Fibroblast of lung (primary cell): ENCODE measurements around the gene GPAM.

Source experiments
- EZH2 ChIP-seq: IDR thresholded peaks from 2 replicates; pipeline ENCODE4 v1.5.1; 2012; ENCODE audit warnings: low read length, control low read depth, mild to moderate bottlenecking; ENCODE audit errors: missing control alignments
- TF ChIP-seq, protein P1 (sequence below), 2 donors: IDR thresholded peaks in 1 of 2; conservative IDR thresholded peaks in 1 of 2; 1 replicate in 1 of 2; 2 replicates in 1 of 2; pipeline ENCODE4 v1.5.1; 2011 to 2012; ENCODE audit warnings: low read length in 2 of 2, control low read depth in 1 of 2, inconsistent platforms in 1 of 2, low read depth in 1 of 2, mild to moderate bottlenecking in 1 of 2

DNA sequence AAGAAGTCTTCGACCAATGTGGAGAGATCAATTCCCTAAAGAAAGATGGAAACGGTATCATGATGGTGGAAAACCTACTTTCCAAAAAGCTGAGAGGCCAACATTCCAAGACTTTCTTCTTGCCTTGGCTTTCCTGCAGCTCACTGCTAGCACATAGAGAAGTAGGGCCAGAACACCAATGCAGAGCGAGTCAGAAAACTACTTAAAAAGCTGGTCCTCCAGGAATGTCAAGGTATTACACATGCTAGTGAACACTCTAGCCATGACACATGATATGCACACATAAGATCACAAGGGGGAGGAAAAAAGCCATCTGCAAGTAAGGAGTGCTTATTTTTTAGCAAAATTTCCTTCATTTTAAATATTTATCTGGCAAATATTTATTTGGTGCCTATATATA lies 22.7 kb downstream of the GPAM start:
- TF ChIP-seq, protein P1, sequence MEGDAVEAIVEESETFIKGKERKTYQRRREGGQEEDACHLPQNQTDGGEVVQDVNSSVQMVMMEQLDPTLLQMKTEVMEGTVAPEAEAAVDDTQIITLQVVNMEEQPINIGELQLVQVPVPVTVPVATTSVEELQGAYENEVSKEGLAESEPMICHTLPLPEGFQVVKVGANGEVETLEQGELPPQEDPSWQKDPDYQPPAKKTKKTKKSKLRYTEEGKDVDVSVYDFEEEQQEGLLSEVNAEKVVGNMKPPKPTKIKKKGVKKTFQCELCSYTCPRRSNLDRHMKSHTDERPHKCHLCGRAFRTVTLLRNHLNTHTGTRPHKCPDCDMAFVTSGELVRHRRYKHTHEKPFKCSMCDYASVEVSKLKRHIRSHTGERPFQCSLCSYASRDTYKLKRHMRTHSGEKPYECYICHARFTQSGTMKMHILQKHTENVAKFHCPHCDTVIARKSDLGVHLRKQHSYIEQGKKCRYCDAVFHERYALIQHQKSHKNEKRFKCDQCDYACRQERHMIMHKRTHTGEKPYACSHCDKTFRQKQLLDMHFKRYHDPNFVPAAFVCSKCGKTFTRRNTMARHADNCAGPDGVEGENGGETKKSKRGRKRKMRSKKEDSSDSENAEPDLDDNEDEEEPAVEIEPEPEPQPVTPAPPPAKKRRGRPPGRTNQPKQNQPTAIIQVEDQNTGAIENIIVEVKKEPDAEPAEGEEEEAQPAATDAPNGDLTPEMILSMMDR (conservative IDR thresholded peaks at IDR 0.05 in 1 of 2, IDR thresholded peaks at IDR 0.05 in 1 of 2; ENCODE audit: low read depth in 1 of 2, low read length in 2 of 2): no peak
- TF ChIP-seq EZH2: no peak
